HG02840 (cell line): Measurements from ENCODE around the gene RPS6KA2.

Source experiments
- ATAC-seq: cut with Tn5 transposase; IDR thresholded peaks from one replicate; pipeline ENCODE4 v1.9.1; 2021; ENCODE audit warnings: mild to moderate bottlenecking, moderate library complexity, moderate number of reproducible peaks; ENCODE audit not compliant: unreplicated experiment, low FRiP score

Gene RPS6KA2

GRCh38 chr6:166511316-166511715 is 115.7 kb downstream of the RPS6KA2 start:
- ATAC-seq = no peak

- no peak for ATAC-seq
These were observed 117.9 kb downstream of the RPS6KA2 start for GRCh38 chr6:166509193-166509592.

GRCh38 chr6:166508726-166509125 is 118.3 kb downstream of the RPS6KA2 start:
- ATAC-seq = no peak

GRCh38 chr6:166507809-166508564 is 119.1 kb downstream of the RPS6KA2 start:
- no peak for ATAC-seq

- no peak for ATAC-seq
These were observed 119.7 kb downstream of the RPS6KA2 start for GRCh38 chr6:166507380-166507779.

- no peak for ATAC-seq
These were observed 121.7 kb downstream of the RPS6KA2 start for GRCh38 chr6:166505133-166505905.

- no peak for ATAC-seq
These were observed 123.0 kb downstream of the RPS6KA2 start for GRCh38 chr6:166504100-166504499.

- ATAC-seq = no peak
These were observed 123.8 kb downstream of the RPS6KA2 start for GRCh38 chr6:166503167-166503744.

- no peak for ATAC-seq
These were observed 124.6 kb downstream of the RPS6KA2 start for GRCh38 chr6:166502453-166502852.

- no peak for ATAC-seq
These were observed 125.8 kb downstream of the RPS6KA2 start for GRCh38 chr6:166501246-166501645.

GRCh38 chr6:166500246-166500645 is 126.8 kb downstream of the RPS6KA2 start:
- ATAC-seq = no peak

- peak; percentile 69 for ATAC-seq
These were observed 127.5 kb downstream of the RPS6KA2 start for GRCh38 chr6:166499350-166500163.

- no peak for ATAC-seq
These were observed 128.2 kb downstream of the RPS6KA2 start for GRCh38 chr6:166498661-166499349.

GRCh38 chr6:166498228-166498627 is 128.8 kb downstream of the RPS6KA2 start:
- ATAC-seq = no peak

- no peak for ATAC-seq
These were observed 129.8 kb downstream of the RPS6KA2 start for GRCh38 chr6:166497087-166497899.

- no peak for ATAC-seq
These were observed 130.6 kb downstream of the RPS6KA2 start for GRCh38 chr6:166496460-166496859.

- ATAC-seq = no peak
These were observed 131.3 kb downstream of the RPS6KA2 start for GRCh38 chr6:166495487-166496314.

- ATAC-seq = no peak
These were observed 132.1 kb downstream of the RPS6KA2 start for GRCh38 chr6:166494757-166495486.
